ENCODE data around the gene BTD.

DNA sequence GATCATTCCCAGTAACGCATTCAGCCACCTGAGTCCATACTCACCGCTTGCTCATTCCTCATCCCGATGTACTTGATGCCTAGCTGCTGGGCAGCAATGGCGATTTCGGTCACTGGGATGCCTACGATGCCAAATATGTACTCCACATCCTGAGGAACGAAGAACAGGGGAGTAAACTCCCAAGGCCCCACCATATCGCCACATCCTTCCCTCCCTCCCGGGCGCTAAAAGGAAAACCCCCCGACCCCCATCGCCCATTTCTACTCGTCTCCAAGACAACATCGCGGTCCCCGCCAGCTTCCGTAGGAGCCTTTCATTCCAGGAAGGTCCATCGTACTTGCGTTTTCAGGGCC, 523 bp upstream of the BTD start:
- TF ChIP-seq, protein P1, sequence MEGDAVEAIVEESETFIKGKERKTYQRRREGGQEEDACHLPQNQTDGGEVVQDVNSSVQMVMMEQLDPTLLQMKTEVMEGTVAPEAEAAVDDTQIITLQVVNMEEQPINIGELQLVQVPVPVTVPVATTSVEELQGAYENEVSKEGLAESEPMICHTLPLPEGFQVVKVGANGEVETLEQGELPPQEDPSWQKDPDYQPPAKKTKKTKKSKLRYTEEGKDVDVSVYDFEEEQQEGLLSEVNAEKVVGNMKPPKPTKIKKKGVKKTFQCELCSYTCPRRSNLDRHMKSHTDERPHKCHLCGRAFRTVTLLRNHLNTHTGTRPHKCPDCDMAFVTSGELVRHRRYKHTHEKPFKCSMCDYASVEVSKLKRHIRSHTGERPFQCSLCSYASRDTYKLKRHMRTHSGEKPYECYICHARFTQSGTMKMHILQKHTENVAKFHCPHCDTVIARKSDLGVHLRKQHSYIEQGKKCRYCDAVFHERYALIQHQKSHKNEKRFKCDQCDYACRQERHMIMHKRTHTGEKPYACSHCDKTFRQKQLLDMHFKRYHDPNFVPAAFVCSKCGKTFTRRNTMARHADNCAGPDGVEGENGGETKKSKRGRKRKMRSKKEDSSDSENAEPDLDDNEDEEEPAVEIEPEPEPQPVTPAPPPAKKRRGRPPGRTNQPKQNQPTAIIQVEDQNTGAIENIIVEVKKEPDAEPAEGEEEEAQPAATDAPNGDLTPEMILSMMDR (IDR thresholded peaks at IDR 0.05; ENCODE audit: low read depth, low read length, missing input control): no peak
- no peak for TF ChIP-seq SP1 (IDR thresholded peaks at IDR 0.05)
- no peak for TF ChIP-seq RAD21 (IDR thresholded peaks at IDR 0.05)
- TF ChIP-seq, protein P2, sequence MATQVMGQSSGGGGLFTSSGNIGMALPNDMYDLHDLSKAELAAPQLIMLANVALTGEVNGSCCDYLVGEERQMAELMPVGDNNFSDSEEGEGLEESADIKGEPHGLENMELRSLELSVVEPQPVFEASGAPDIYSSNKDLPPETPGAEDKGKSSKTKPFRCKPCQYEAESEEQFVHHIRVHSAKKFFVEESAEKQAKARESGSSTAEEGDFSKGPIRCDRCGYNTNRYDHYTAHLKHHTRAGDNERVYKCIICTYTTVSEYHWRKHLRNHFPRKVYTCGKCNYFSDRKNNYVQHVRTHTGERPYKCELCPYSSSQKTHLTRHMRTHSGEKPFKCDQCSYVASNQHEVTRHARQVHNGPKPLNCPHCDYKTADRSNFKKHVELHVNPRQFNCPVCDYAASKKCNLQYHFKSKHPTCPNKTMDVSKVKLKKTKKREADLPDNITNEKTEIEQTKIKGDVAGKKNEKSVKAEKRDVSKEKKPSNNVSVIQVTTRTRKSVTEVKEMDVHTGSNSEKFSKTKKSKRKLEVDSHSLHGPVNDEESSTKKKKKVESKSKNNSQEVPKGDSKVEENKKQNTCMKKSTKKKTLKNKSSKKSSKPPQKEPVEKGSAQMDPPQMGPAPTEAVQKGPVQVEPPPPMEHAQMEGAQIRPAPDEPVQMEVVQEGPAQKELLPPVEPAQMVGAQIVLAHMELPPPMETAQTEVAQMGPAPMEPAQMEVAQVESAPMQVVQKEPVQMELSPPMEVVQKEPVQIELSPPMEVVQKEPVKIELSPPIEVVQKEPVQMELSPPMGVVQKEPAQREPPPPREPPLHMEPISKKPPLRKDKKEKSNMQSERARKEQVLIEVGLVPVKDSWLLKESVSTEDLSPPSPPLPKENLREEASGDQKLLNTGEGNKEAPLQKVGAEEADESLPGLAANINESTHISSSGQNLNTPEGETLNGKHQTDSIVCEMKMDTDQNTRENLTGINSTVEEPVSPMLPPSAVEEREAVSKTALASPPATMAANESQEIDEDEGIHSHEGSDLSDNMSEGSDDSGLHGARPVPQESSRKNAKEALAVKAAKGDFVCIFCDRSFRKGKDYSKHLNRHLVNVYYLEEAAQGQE (IDR thresholded peaks at IDR 0.05): no peak
- no peak for TF ChIP-seq GABPA (IDR thresholded peaks at IDR 0.05 in 1 of 2, conservative IDR thresholded peaks at IDR 0.05 in 1 of 2)
- TF ChIP-seq EGR1 (IDR thresholded peaks at IDR 0.05; ENCODE audit: low read depth in 2 of 2): no peak
- no peak for TF ChIP-seq YY1 (IDR thresholded peaks at IDR 0.05)
- TF ChIP-seq, protein P3, sequence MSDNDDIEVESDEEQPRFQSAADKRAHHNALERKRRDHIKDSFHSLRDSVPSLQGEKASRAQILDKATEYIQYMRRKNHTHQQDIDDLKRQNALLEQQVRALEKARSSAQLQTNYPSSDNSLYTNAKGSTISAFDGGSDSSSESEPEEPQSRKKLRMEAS (IDR thresholded peaks at IDR 0.05): no peak
- no peak for TF ChIP-seq JUND (IDR thresholded peaks at IDR 0.05)
- no peak for TF ChIP-seq HNF4G (IDR thresholded peaks at IDR 0.05)
- TF ChIP-seq RXRA (IDR thresholded peaks at IDR 0.05): no peak
- TF ChIP-seq NR2F2 (IDR thresholded peaks at IDR 0.05): no peak

Measured in liver (tissue), 3 donors.